Measurements from ENCODE around the gene GRID1. TPM values are rescaled to one million over a fixed set of nuclear protein-coding genes. Genes with fewer than 3 reads are reported as not detected.

GRID1 gene
- total RNA-seq, 1 donor from 2014 or later: 0.22 TPM

GRCh38 chr10:85908462-85908861 lies 458.1 kb downstream of the GRID1 start:
- no peak for DNase-seq (ENCODE audit: low spot score, unreplicated experiment)
- H3K4me3 Mint-ChIP-seq (ENCODE audit: low read depth): no peak overlapping the region
- no peak for TF ChIP-seq CTCF (IDR thresholded peaks at IDR 0.05; ENCODE audit: unreplicated experiment)
- no peak overlapping the region for H3K27ac Mint-ChIP-seq
- H3K27me3 Mint-ChIP-seq: no peaks in the 10 kb centered on the region
- no peaks in the 10 kb centered on the region for H3K9me3 Mint-ChIP-seq (ENCODE audit: low read depth)
- no peaks in the 10 kb centered on the region for H3K36me3 Mint-ChIP-seq (ENCODE audit: insufficient read depth)
- H3K4me1 Mint-ChIP-seq (ENCODE audit: low read depth): no peaks in the 10 kb centered on the region

GRCh38 chr10:85902051-85902450 lies 464.5 kb downstream of the GRID1 start:
- Mint-ChIP-seq H3K9me3 (ENCODE audit: low read depth) (no peaks in the 10 kb centered on the region), H3K4me1 (ENCODE audit: low read depth) (no peaks in the 10 kb centered on the region), H3K27me3 (no peaks in the 10 kb centered on the region), H3K4me3 (ENCODE audit: low read depth) (no peak overlapping the region), H3K27ac (no peak overlapping the region), H3K36me3 (ENCODE audit: insufficient read depth) (no peaks in the 10 kb centered on the region)
- DNase-seq (ENCODE audit: low spot score, unreplicated experiment): no peak
- TF ChIP-seq CTCF (IDR thresholded peaks at IDR 0.05; ENCODE audit: unreplicated experiment): no peak

- Mint-ChIP-seq H3K4me1 (ENCODE audit: low read depth) (no peaks in the 10 kb centered on the region), H3K27ac (no peak overlapping the region), H3K36me3 (ENCODE audit: insufficient read depth) (no peaks in the 10 kb centered on the region), H3K9me3 (ENCODE audit: low read depth) (no peaks in the 10 kb centered on the region), H3K27me3 (no peaks in the 10 kb centered on the region), H3K4me3 (ENCODE audit: low read depth) (no peak overlapping the region)
- TF ChIP-seq CTCF (IDR thresholded peaks at IDR 0.05; ENCODE audit: unreplicated experiment): no peak
- no peak for DNase-seq (ENCODE audit: low spot score, unreplicated experiment)
These were observed 465.0 kb downstream of the GRID1 start for GRCh38 chr10:85901599-85901998.

GRCh38 chr10:85900487-85900886 lies 466.1 kb downstream of the GRID1 start:
- no peak overlapping the region for H3K27ac Mint-ChIP-seq
- DNase-seq (ENCODE audit: low spot score, unreplicated experiment): no peak
- H3K27me3 Mint-ChIP-seq: no peaks in the 10 kb centered on the region
- no peak overlapping the region for H3K4me3 Mint-ChIP-seq (ENCODE audit: low read depth)
- no peaks in the 10 kb centered on the region for H3K36me3 Mint-ChIP-seq (ENCODE audit: insufficient read depth)
- no peak for TF ChIP-seq CTCF (IDR thresholded peaks at IDR 0.05; ENCODE audit: unreplicated experiment)
- H3K4me1 Mint-ChIP-seq (ENCODE audit: low read depth): no peaks in the 10 kb centered on the region
- H3K9me3 Mint-ChIP-seq (ENCODE audit: low read depth): no peaks in the 10 kb centered on the region

GRCh38 chr10:85900061-85900460 lies 466.5 kb downstream of the GRID1 start:
- no peak overlapping the region for H3K27ac Mint-ChIP-seq
- no peaks in the 10 kb centered on the region for H3K9me3 Mint-ChIP-seq (ENCODE audit: low read depth)
- no peaks in the 10 kb centered on the region for H3K36me3 Mint-ChIP-seq (ENCODE audit: insufficient read depth)
- no peak for TF ChIP-seq CTCF (IDR thresholded peaks at IDR 0.05; ENCODE audit: unreplicated experiment)
- DNase-seq (ENCODE audit: low spot score, unreplicated experiment): no peak
- no peak overlapping the region for H3K4me3 Mint-ChIP-seq (ENCODE audit: low read depth)
- peaks cover 2% of the 10 kb centered on the region for H3K27me3 Mint-ChIP-seq
- H3K4me1 Mint-ChIP-seq (ENCODE audit: low read depth): no peaks in the 10 kb centered on the region

All from progenitor cell of endocrine pancreas (in vitro differentiated cells).